Stimulated activated CD8-positive, alpha-beta memory T cell treated with anti-CD3 and anti-CD28 coated beads, Interleukin-12 subunit alpha, Interleukin-12 subunit beta, amount 100 ng/mL, for 1 hour (primary cell): ENCODE results near the gene ARHGEF25.
A peak's percentile ranks its signal among the peaks of the same experiment; 100 is the strongest.
"Not testable (repeated sequence)": the region's sequence is repeated elsewhere in the genome, so short reads cannot be mapped to it uniquely, and the experiment has no call there.

Experiments
- DNase-seq: peaks from one replicate; pipeline ENCODE4 v3.0.0-alpha.2; 2020; ENCODE audit warnings: low read depth

Gene ARHGEF25

GRCh38 chr12:57586128-57586527 lies 25.1 kb upstream of the ARHGEF25 start:
- DNase-seq = no peak

- no peak for DNase-seq
Measured at GRCh38 chr12:57586832-57587429, 24.3 kb upstream of the ARHGEF25 start.

- DNase-seq = not testable (repeated sequence)
Measured at GRCh38 chr12:57588951-57589610, 22.2 kb upstream of the ARHGEF25 start.

- no peak for DNase-seq
Measured at GRCh38 chr12:57590479-57590863, 20.8 kb upstream of the ARHGEF25 start.

- peak; percentile 62 for DNase-seq
Measured at GRCh38 chr12:57590864-57591781, 20.1 kb upstream of the ARHGEF25 start, which contains the start of gene PIP4K2C. TSS of gene PIP4K2C (plus strand) at chr12:57591192. CDS start at chr12:57591290, 98 bp downstream.

- no peak for DNase-seq
Measured at GRCh38 chr12:57591782-57592325, 19.4 kb upstream of the ARHGEF25 start.

- DNase-seq = no peak
Measured at GRCh38 chr12:57592551-57593165, 18.6 kb upstream of the ARHGEF25 start.

GRCh38 chr12:57593187-57593586 lies 18.0 kb upstream of the ARHGEF25 start:
- no peak for DNase-seq

- DNase-seq = no peak
Measured at GRCh38 chr12:57600395-57600794, 10.8 kb upstream of the ARHGEF25 start.

- no peak for DNase-seq
Measured at GRCh38 chr12:57602544-57602943, 8.7 kb upstream of the ARHGEF25 start.

- no peak for DNase-seq
Measured at GRCh38 chr12:57603324-57603723, 7.9 kb upstream of the ARHGEF25 start.

GRCh38 chr12:57603815-57604453 lies 7.3 kb upstream of the ARHGEF25 start:
- no peak for DNase-seq

- no peak for DNase-seq
Measured at GRCh38 chr12:57604454-57604991, 6.7 kb upstream of the ARHGEF25 start, which contains the start of gene DTX3. TSS of gene DTX3 (plus strand) at chr12:57604824. CDS start at chr12:57606518, 1,694 bp downstream.

- no peak for DNase-seq
Measured at GRCh38 chr12:57604992-57605810, 6.0 kb upstream of the ARHGEF25 start.

GRCh38 chr12:57605811-57606311 lies 5.4 kb upstream of the ARHGEF25 start:
- DNase-seq = no peak

- no peak for DNase-seq
Measured at GRCh38 chr12:57606399-57606798, 4.8 kb upstream of the ARHGEF25 start.

GRCh38 chr12:57606821-57607220 lies 4.4 kb upstream of the ARHGEF25 start:
- no peak for DNase-seq

GRCh38 chr12:57607958-57608663 lies 3.1 kb upstream of the ARHGEF25 start:
- no peak for DNase-seq

GRCh38 chr12:57609101-57609780 lies 2.0 kb upstream of the ARHGEF25 start:
- DNase-seq = no peak
